ENCODE measurements around the gene TRIM7.

Gene TRIM7

DNA sequence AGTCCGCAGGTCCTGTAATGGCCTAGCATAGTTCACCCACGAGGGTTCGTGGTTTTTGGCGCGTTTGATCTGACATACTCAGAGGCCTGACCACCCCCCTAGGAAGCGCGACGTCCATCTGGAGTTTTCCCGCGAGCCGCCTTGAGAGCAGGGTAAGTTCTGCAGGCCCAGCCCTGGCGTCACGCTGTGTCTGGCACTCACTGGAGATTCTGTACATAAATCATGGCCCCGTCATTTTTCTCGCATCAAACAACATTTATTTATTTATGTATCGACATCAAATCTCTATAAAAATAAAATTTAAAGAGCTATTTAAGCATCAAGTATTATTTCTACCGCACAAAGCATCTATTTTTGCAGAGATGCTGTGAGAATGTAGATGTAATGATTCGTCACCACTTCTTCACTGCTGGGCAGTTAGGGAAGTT is 17.6 kb upstream of the TRIM7 start:
- peak overlapping the region; percentile 99 for H3K27ac ChIP-seq
- TF ChIP-seq, protein P1, sequence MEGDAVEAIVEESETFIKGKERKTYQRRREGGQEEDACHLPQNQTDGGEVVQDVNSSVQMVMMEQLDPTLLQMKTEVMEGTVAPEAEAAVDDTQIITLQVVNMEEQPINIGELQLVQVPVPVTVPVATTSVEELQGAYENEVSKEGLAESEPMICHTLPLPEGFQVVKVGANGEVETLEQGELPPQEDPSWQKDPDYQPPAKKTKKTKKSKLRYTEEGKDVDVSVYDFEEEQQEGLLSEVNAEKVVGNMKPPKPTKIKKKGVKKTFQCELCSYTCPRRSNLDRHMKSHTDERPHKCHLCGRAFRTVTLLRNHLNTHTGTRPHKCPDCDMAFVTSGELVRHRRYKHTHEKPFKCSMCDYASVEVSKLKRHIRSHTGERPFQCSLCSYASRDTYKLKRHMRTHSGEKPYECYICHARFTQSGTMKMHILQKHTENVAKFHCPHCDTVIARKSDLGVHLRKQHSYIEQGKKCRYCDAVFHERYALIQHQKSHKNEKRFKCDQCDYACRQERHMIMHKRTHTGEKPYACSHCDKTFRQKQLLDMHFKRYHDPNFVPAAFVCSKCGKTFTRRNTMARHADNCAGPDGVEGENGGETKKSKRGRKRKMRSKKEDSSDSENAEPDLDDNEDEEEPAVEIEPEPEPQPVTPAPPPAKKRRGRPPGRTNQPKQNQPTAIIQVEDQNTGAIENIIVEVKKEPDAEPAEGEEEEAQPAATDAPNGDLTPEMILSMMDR (IDR thresholded peaks at IDR 0.05), result no peak
- no peak for TF ChIP-seq ZFX (IDR thresholded peaks at IDR 0.05; ENCODE audit: borderline replicate concordance)

DNA sequence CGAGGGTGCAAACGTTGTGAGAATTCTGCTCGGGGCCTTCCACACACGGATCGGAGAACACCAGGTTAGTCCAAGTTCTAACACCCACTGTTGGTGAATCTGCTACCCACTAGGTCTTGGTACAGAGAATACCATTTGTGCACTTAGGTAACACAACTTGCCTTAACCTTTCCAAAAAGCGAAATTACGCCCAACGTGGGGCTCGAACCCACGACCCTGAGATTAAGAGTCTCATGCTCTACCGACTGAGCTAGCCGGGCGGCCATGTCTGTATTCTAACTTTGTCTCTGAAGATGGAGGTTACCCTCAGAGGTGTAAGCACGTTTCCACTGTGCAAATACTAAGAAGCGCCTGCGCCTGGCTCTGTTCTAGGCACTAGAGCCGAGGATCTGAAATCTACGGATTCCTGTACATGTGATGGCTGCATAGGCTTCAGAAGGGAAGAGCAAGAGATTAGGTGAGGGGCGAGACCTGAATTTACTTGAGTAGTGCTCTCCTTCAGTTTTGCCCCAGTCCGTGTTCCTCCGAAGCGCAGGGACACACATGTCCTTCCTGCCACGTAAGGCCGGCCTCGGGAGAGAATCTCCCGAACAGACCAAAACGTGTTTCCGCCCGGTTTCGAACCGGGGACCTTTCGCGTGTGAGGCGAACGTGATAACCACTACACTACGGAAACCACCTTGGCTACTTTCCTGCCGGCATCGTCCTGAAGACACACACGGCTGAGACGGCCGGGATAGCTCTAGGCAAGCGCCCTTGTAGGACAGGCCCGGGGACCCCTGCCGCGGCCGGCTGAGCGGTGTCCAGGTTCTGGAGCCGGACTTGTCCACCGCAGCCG is 17.0 kb upstream of the TRIM7 start:
- H3K27ac ChIP-seq, result peak overlapping the region; percentile 99
- TF ChIP-seq ZFX (IDR thresholded peaks at IDR 0.05; ENCODE audit: borderline replicate concordance), result no peak
- TF ChIP-seq, protein P1 (IDR thresholded peaks at IDR 0.05), result no peak

DNA sequence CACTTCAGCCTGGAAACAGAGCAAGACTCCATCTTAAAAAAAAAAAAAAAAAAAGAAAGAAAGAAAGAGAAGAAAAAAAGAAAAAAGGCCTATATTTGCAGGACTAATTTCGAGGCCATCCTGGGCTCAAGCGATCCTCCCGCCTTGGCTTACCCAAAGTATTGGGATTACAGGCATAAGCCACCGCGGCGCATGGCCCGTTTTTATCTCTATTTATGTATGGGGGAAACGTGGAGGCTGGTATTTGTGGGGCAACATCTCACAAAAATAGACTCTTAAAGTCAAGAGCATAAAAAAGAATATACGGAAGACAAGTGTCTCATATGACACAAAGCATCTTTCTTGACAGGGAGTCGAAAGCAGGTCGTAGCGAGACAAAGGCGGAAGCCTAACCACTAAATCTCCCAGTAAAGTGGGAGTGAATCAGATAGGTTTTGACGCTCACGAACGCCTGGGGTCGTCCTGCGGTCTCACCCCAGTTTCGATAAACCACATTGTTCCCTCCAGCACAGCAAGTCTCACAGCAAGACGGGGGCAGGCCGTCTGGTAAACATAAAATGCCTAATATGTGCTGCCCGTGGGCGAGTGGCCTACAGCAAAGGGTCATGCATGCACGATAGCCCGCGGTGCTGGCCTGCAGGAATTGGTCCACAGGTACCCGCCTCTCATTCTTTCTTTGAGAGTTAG is 16.3 kb upstream of the TRIM7 start:
- peak overlapping the region; percentile 99 for H3K27ac ChIP-seq
- TF ChIP-seq, protein P1 (IDR thresholded peaks at IDR 0.05), result no peak
- TF ChIP-seq ZFX (IDR thresholded peaks at IDR 0.05; ENCODE audit: borderline replicate concordance), result no peak

DNA sequence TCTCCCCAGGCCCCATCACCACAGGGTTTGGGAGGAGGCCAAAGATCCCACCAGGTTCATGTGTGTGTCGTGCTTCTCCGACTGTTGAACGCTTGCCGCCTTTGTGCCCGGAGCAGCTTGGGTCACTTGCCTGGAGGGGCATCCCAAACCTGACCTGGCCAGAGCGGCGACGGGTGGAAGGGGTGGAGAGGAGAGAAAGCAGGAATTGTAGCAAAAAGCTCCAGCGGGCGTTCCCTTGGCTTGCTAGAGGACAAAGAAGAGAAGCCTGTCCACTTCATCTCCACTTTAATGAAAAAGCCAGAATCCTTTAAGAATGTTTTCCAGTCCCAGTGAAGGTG is 15.2 kb upstream of the TRIM7 start:
- no peak overlapping the region for H3K27ac ChIP-seq
- TF ChIP-seq, protein P1 (IDR thresholded peaks at IDR 0.05), result no peak
- no peak for TF ChIP-seq ZFX (IDR thresholded peaks at IDR 0.05; ENCODE audit: borderline replicate concordance)

DNA sequence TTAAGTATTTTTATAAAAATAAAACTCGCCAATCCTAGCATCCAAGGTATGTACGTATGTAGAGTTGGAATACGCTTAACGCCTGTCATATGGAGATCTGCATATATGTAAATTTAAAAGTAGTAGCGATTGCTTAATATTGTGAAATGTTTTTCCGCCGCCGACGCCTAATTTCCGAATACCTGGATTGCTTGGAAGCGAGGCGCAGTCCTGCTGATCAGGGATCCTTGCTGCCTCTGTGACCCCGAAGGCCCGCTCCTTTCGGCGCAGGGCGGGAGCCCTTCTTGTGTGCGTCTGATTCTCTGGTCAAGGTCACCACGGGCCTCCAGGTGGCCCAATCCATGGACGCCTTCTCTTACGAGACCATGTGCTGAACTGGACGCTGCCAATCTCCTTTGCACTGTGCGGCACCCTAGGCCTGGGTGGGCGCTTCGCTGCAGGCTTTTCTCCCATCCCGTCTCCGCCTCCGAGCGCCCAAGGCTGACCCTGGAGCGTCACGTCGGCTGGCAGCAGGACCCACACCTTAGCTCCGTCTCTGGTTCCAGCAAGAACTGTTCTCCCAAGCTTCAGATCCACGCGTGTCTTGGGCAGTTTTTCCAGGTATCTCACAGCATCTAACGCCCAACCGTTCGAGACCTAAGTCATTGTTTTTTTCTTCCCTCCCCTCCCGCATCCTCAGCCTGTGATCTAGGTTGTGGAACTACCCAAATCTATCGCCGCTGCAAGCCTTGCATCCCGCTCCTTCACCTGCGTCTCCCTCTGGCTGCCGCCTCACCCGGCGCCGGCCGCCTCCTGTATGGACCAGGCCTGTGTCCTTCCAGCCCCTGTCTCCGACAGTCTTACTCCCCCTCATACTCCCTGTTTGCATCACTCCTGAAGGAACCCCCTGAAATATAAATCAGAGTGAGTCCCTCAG is 14.5 kb upstream of the TRIM7 start:
- TF ChIP-seq ZFX (IDR thresholded peaks at IDR 0.05; ENCODE audit: borderline replicate concordance), result no peak
- TF ChIP-seq, protein P1 (IDR thresholded peaks at IDR 0.05), result no peak
- peak overlapping the region; percentile 87; the same call in 1 of the 2 replicates for H3K27ac ChIP-seq

DNA sequence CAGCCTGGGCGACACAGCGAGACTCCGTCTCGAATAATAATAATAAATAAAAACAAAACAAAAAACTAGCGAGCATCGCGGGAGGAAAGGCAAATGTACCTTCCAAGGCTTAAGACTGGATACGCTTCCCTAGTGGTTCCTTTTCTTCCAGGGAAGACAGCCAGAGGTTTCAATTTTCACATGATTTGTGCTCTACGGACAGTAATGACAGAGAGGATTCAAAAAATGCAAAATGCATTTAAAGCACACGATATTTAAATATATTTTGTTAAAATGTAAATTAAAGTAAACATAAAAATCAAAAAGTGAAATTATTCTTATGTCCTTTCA is 13.8 kb upstream of the TRIM7 start:
- TF ChIP-seq, protein P1 (IDR thresholded peaks at IDR 0.05), result no peak
- no peak for TF ChIP-seq ZFX (IDR thresholded peaks at IDR 0.05; ENCODE audit: borderline replicate concordance)
- H3K27ac ChIP-seq, result peak overlapping the region; percentile 87
